ENCODE data around the gene HOXC11.

HOXC11 gene

DNA sequence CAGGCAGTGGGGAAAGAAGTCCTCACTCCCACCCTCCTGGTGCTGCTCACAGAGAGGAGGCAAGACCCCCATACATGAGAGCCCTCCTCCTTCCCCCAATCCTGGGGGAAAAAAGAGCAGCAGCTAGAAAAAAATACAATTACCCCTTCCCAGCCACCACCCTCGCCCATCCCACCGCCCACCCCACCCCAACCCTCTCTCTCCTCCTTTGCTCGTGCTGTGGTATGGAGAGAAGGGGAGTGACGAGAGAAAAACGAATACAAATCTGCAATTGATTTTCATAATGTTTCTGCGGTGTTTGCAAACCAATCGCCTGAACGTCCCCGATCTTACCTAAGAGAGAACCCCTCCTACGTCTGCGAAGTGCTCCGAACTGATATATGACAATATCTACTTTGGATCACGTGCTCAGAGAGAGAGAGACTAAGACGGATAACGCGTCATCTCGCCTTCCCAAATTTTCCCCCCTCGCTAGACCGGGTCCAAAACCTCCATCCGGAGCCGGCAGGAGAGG is at the start of gene HOXC11:
Gene HOXC11, plus strand, starts transcription at position 405 of the 514 bp plus-strand sequence. CDS start 116 bp downstream, outside the sequence.
- TF ChIP-seq, protein P1, sequence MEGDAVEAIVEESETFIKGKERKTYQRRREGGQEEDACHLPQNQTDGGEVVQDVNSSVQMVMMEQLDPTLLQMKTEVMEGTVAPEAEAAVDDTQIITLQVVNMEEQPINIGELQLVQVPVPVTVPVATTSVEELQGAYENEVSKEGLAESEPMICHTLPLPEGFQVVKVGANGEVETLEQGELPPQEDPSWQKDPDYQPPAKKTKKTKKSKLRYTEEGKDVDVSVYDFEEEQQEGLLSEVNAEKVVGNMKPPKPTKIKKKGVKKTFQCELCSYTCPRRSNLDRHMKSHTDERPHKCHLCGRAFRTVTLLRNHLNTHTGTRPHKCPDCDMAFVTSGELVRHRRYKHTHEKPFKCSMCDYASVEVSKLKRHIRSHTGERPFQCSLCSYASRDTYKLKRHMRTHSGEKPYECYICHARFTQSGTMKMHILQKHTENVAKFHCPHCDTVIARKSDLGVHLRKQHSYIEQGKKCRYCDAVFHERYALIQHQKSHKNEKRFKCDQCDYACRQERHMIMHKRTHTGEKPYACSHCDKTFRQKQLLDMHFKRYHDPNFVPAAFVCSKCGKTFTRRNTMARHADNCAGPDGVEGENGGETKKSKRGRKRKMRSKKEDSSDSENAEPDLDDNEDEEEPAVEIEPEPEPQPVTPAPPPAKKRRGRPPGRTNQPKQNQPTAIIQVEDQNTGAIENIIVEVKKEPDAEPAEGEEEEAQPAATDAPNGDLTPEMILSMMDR (IDR thresholded peaks at IDR 0.05; ENCODE audit: low read depth, low read length) = no peak
- DNase-seq (ENCODE audit: extremely low read depth, low read depth) = no peak

DNA sequence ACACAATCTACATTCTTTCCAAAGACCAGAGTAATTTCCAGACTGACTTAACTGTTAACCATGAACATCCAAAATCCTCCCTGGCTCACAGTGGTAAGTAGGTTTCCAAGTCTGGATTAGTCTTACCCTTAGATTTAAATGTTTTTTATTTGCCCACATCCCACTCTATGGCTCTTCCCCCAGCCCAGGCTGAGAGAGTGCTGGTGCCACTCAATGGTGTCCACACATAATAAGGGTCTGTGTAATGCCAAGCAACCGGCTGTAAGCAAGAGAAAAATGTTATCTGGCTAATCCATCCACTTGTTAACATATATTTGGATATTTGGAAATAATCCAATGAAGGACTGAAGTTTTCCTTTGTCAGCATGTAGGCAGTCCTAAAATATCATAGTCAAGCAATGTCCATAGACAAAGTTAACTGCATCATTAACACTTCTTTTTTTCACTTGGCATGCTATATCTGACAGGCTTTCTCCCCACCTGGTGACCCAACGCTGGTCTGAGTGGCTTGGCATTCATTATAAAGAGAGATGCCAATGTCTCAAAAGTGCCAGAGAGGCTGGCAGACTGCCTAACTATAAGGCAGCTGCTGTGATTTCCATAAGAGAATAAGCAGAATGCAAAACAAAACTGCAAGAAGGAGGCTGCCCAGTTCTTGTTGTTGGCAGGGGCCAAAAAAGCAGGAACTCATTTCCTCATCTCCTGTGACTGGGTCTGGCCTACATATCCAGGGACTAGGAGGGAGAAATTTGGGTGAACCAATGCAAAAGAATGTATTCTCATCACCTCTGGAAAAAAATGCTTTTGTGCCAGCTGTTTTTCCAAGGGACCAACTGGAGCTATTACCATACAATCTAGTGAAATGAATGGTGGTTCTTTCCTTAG is 48.2 kb upstream of the HOXC11 start:
- no peak for DNase-seq (ENCODE audit: extremely low read depth, low read depth)
- TF ChIP-seq, protein P1 (IDR thresholded peaks at IDR 0.05; ENCODE audit: low read depth, low read length) = no peak

DNA sequence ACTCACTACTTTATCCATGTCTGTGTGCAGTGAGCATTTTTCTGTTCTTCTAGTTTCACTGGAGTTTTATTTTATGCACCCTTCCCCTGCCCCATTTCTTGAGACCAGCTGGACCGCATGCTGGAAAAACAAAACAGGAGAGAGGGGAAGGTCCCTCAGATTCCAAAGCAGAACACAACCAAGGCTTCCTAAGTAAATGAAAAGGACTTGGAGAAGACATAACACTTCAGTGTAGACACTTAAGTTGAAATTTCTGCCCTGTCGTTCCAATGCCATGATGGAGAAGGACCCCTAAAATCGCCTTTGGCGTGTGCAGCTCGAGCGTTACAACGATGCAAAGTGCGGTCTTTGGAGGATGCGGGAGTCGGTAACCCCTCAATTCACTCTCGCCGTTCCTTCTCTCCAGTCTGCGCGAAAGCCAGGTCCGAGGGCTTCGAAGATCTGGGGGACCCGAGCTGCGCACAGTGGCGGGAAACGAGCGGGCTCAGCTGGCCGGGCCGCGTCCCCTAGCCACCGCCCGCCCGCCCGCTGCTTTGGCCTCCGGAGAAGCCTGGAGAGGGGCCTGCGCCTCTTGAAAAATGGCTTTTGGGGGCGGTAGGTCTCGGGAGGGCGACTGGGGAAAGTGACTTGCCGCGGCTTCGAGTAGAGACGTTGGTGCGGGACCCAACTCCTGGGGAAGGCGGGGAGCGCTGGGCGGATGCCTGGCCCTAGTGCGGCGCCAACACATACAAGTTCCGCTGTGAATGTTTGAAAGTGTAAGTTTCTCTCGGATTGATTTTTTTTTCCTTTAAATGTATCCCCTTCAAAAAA is 45.5 kb upstream of the HOXC11 start:
- no peak for DNase-seq (ENCODE audit: extremely low read depth, low read depth)
- TF ChIP-seq, protein P1 (IDR thresholded peaks at IDR 0.05; ENCODE audit: low read depth, low read length) = no peak

DNA sequence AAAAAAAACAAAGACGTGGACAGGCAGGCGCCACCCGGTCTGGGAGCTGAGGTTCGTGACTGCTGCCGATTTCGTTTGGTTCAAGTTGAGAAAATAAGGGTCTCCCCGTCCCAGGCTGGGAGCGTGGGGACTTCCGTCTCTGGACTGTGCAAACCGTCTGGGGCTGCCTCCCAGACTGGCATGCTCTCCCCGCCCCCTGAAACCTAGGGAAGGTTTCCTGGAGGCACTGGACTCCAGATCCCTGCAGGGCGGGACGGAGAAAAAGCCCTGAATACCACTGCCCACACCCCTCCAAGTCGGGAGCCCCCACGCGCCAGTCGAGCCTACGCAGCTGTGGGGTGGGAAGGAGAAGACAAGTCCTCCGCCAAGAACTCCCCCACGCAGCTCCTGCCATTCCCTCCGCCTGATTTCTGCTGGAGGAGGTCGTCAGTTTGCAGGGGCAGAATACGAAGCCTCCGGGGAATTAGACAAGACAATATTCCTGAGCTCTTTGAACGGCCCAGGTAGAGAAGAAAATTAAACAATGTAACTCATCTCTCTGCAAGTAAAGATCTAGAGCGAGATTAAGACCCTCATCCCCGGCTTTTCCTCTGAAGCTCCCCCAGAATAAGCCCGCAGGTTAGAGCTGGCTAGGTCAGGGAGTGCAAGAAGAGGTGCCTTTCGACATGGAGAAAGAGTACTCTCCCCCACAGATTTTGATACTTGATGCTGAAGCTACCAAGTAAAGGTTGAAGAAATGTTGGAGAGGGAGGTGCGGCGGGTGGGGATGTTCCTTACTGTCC is 44.7 kb upstream of the HOXC11 start:
- no peak for DNase-seq (ENCODE audit: extremely low read depth, low read depth)
- TF ChIP-seq, protein P1 (IDR thresholded peaks at IDR 0.05; ENCODE audit: low read depth, low read length) = no peak

DNA sequence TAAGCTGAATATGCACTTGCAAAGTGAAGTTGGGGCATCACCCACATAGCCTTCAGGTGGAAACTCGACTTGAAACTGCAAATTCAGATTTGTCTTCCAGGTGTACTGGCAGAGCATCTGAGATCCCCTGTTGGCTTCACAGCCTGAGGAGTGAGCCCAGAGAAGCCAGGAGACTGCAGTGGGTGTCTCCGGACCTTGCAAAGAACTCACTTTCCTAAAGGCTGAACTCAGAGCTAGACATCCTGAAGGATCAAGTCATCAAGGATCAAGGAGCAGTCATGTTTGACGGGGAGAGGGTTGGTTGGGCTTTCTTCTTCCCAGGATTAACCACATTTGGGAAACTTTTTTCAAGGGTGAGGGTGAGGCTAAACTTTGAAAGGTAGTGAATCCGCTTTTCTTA is 43.4 kb upstream of the HOXC11 start:
- TF ChIP-seq, protein P1 (IDR thresholded peaks at IDR 0.05; ENCODE audit: low read depth, low read length) = no peak
- DNase-seq (ENCODE audit: extremely low read depth, low read depth) = no peak

DNA sequence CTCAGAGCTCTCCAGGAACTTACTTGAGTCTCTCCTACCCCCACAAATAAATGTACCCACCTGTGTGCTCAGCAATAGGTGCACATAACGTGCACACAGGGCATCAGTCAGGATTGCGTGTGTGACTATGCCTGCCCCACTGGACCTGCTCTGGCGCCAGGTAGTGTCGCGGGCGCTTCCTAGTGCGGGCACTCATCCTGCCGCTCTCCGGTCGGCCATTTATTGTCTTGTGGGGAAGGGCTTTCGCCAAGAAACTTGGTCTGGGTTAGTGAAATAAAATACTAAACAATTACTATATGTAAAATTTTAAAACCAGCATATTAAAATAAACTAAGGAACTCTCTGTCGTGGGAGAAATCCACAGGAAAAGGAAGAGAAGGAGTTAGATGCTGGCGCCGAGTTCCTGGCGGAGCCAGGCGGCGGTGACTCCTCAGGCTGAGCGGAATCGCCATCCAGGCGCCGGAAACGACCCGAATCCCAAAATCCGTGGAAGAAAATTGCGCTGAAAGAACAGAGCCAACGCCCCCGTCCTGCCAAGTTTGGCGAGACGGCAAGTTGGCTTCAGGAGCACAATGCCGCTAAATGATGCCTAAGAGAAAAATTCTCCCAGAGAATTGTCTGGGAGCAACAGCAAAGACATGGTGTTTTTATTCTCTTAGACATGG is 42.2 kb upstream of the HOXC11 start:
- no peak for DNase-seq (ENCODE audit: extremely low read depth, low read depth)
- TF ChIP-seq, protein P1 (IDR thresholded peaks at IDR 0.05; ENCODE audit: low read depth, low read length) = no peak
